Kidney (tissue), 14 donors: ENCODE data around the gene POU2F3. TPM values are rescaled to one million over a fixed set of nuclear protein-coding genes. Genes with fewer than 3 reads are reported as not detected.

Experiments
- DNase-seq, 5 donors: peaks; one replicate each; pipeline ENCODE4 v3.0.0-alpha.2; 2013 to 2020
- FAIRE-seq: peaks from 2 replicates; lab custom pipeline; 2012; peaks lifted over from hg19 to GRCh38; lab: Jason Lieb, UNC
- H3K27ac ChIP-seq, 2 donors: one replicate each; pipeline ENCODE4 v1.7.0; 2013; ENCODE audit warnings: low read depth in 2 of 2, low read length in 2 of 2, inconsistent platforms in 1 of 2
- H3K27me3 ChIP-seq: one replicate; pipeline ENCODE4 v1.7.1; 2013; ENCODE audit warnings: low read length, inconsistent platforms; ENCODE audit not compliant: control insufficient read depth, insufficient read depth
- H3K36me3 ChIP-seq, 3 donors: one replicate each; pipeline versions ENCODE4 v1.7.0 to v1.7.1; 2013; ENCODE audit warnings: low read length in 3 of 3, control low read depth in 1 of 3, inconsistent platforms in 1 of 3; ENCODE audit not compliant: insufficient read depth in 3 of 3, control insufficient read depth in 2 of 3
- H3K4me1 ChIP-seq, 3 donors: one replicate each; pipeline versions ENCODE4 v1.7.0 to v1.7.1; 2013; ENCODE audit warnings: low read length in 3 of 3, inconsistent platforms in 1 of 3, low read depth in 1 of 3; ENCODE audit not compliant: control insufficient read depth in 2 of 3, insufficient read depth in 2 of 3
- H3K4me3 ChIP-seq, 3 donors: one replicate each; pipeline versions ENCODE4 v1.7.0 to v1.8.1; 2013; ENCODE audit warnings: low read length in 3 of 3, control low read depth in 1 of 3, inconsistent platforms in 1 of 3
- H3K9ac ChIP-seq, 3 donors: one replicate each; pipeline versions ENCODE4 v1.7.0 to v1.7.1; 2013; ENCODE audit warnings: low read length in 3 of 3, control low read depth in 1 of 3, inconsistent platforms in 1 of 3
- H3K9me3 ChIP-seq, 3 donors: one replicate each; pipeline versions ENCODE4 v1.7.0 to v1.7.1; 2013; ENCODE audit warnings: low read length in 3 of 3, control low read depth in 1 of 3, inconsistent platforms in 1 of 3; ENCODE audit not compliant: control insufficient read depth in 2 of 3, insufficient read depth in 1 of 3
- CTCF ChIP-seq: IDR thresholded peaks from 3 replicates; pipeline ENCODE4 v1.5.1; 2012; ENCODE audit warnings: mild to moderate bottlenecking, moderate library complexity, borderline replicate concordance; ENCODE audit not compliant: insufficient read depth; ENCODE audit errors: extremely low read depth
- intact Hi-C: fragments of 100-400 bp; cut with DNase I; formaldehyde crosslinking; loops from one replicate; pipeline ENCODE4 v1.11.1; 2022
- polyA plus RNA-seq: library from polyadenylated mRNA; stranded (reverse); fragments of 350-450 nt; fragmentation: Illumina TruSeq; extraction: RNeasy Lipid Tissue Mini Kit (QIAGEN cat#74804); gene quantifications from one replicate; pipeline ENCODE4 v1.2.3, GENCODE V29; 2014; ENCODE audit warnings: low read depth, low replicate concordance; ENCODE audit not compliant: insufficient read depth
- total RNA-seq: library from RNA; stranded (reverse); fragmentation: NEBNext Ultra II Directional; extraction: Animal tissue kit (Norgen Biotek cat#: 25700); gene quantifications from one replicate; pipeline ENCODE4 v1.2.1, GENCODE V29; 2021
- donor health status: control.
- donor health status: control.
- donor health status: control.
- donor health status: control.
- donor health status: control.
- donor health status: DM: yes; HTN: yes; CAD: no.
- donor health status: Normal renal cell carcinoma (clear cell type).

Gene POU2F3
- total and polyA plus RNA-seq, 2 donors from 2014 or later: 0.85 to 1.2 TPM

GRCh38 chr11:120279502-120279901 is 39.6 kb downstream of the POU2F3 start:
- H3K9ac ChIP-seq: no peak overlapping the region
- no peaks in the 10 kb centered on the region for H3K36me3 ChIP-seq
- no peaks in the 10 kb centered on the region for H3K9me3 ChIP-seq
- H3K27me3 ChIP-seq: no peaks in the 10 kb centered on the region
- DNase-seq (no peak), FAIRE-seq (no peak)
- no peak for TF ChIP-seq CTCF
- H3K4me1 ChIP-seq: peaks cover 0 to 3% (median 0%) of the 10 kb centered on the region in 3 donors
- intact Hi-C loops: no loop called here
- no peak overlapping the region for H3K27ac ChIP-seq
- H3K4me3 ChIP-seq: no peak overlapping the region

GRCh38 chr11:120280600-120281051 is 40.7 kb downstream of the POU2F3 start:
- no peak for TF ChIP-seq CTCF
- peak overlapping the region in 1 of 2 donors; percentile 24 for H3K27ac ChIP-seq
- H3K4me3 ChIP-seq: no peak overlapping the region
- H3K9me3 ChIP-seq: no peaks in the 10 kb centered on the region
- no peaks in the 10 kb centered on the region for H3K27me3 ChIP-seq
- no peak for FAIRE-seq
- no peaks in the 10 kb centered on the region for H3K36me3 ChIP-seq
- H3K9ac ChIP-seq: no peak overlapping the region
- intact Hi-C loops: no loop called here
- DNase-seq: no peak
- peaks cover 0 to 3% (median 0%) of the 10 kb centered on the region in 3 donors for H3K4me1 ChIP-seq

- H3K27me3 ChIP-seq: no peaks in the 10 kb centered on the region
- H3K4me1 ChIP-seq: peaks cover 0 to 3% (median 0%) of the 10 kb centered on the region in 3 donors
- TF ChIP-seq CTCF: no peak
- no peak for FAIRE-seq
- no peaks in the 10 kb centered on the region for H3K9me3 ChIP-seq
- intact Hi-C loops: no loop called here
- H3K27ac ChIP-seq: peak overlapping the region in 1 of 2 donors; percentile 24
- H3K4me3 ChIP-seq: no peak overlapping the region
- DNase-seq: peak in 3 of 5 donors; percentile 24 to 61 (median 51)
- H3K36me3 ChIP-seq: no peaks in the 10 kb centered on the region
- H3K9ac ChIP-seq: no peak overlapping the region
Measured at GRCh38 chr11:120281143-120281795, 41.3 kb downstream of the POU2F3 start.

- H3K9me3 ChIP-seq: no peaks in the 10 kb centered on the region
- intact Hi-C loops: no loop called here
- H3K36me3 ChIP-seq: no peaks in the 10 kb centered on the region
- no peak for FAIRE-seq
- no peak overlapping the region for H3K4me3 ChIP-seq
- no peak for TF ChIP-seq CTCF
- H3K27me3 ChIP-seq: no peaks in the 10 kb centered on the region
- no peak overlapping the region for H3K9ac ChIP-seq
- no peak overlapping the region for H3K27ac ChIP-seq
- H3K4me1 ChIP-seq: peaks cover 0 to 3% (median 0%) of the 10 kb centered on the region in 3 donors
- DNase-seq: no peak
Measured at GRCh38 chr11:120283124-120283523, 43.2 kb downstream of the POU2F3 start.
